ENCODE measurements around the gene DBN1. TPM values are rescaled to one million over a fixed set of nuclear protein-coding genes. Genes with fewer than 3 reads are reported as not detected.
A peak's percentile ranks its signal among the peaks of the same experiment; 100 is the strongest.

The DBN1 gene
- total RNA-seq, 1 donor from 2014 or later: 371 TPM

- no peak for FAIRE-seq
- no peak overlapping the region for H3K4me2 ChIP-seq (ENCODE audit: low read length)
- H3K4me1 Mint-ChIP-seq (ENCODE audit: low read depth, unreplicated experiment): peaks cover 57% of the 10 kb centered on the region
These were observed 2.4 kb upstream of the DBN1 start for GRCh38 chr5:177475563-177476427.

GRCh38 chr5:177474846-177475562 lies 1.6 kb upstream of the DBN1 start:
- peak overlapping the region; percentile 92 for H3K27ac Mint-ChIP-seq (ENCODE audit: unreplicated experiment)
- H3K4me3 Mint-ChIP-seq (ENCODE audit: unreplicated experiment): peak overlapping the region; percentile 84
- H2AFZ ChIP-seq (ENCODE audit: low read depth, low read length): no peak overlapping the region
- peaks cover 30% of the 10 kb centered on the region for H3K79me2 ChIP-seq (ENCODE audit: insufficient read depth, low read length)
- no peaks in the 10 kb centered on the region for H3K27me3 ChIP-seq (ENCODE audit: insufficient read depth, low read length)
- no peaks in the 10 kb centered on the region for H3K9me3 Mint-ChIP-seq (ENCODE audit: unreplicated experiment)
- no peak for DNase-seq (ENCODE audit: low read depth)
- peaks cover 14% of the 10 kb centered on the region for H3K36me3 Mint-ChIP-seq (ENCODE audit: low read depth, unreplicated experiment)
- H3K27me3 Mint-ChIP-seq (ENCODE audit: low read depth, unreplicated experiment): no peaks in the 10 kb centered on the region
- FAIRE-seq: no peak
- peaks cover 58% of the 10 kb centered on the region for H3K4me1 Mint-ChIP-seq (ENCODE audit: low read depth, unreplicated experiment)
- peak overlapping the region; percentile 36 for H3K9ac ChIP-seq (ENCODE audit: low read length)
- TF ChIP-seq EZH2 (IDR thresholded peaks at IDR 0.05; ENCODE audit: insufficient read depth, low read length): no peak
- no peak for TF ChIP-seq CTCF (IDR thresholded peaks at IDR 0.05; ENCODE audit: insufficient read depth, low read depth, low read length)
- H3K4me3 ChIP-seq (ENCODE audit: insufficient read depth, low read depth, low read length): no peak overlapping the region
- peak overlapping the region; percentile 74 for H3K4me2 ChIP-seq (ENCODE audit: low read length)
- H3K4me1 ChIP-seq (ENCODE audit: insufficient read depth, low read length): peaks cover 47% of the 10 kb centered on the region
- H3K9me3 ChIP-seq (ENCODE audit: insufficient read depth, low read depth, low read length): no peaks in the 10 kb centered on the region
- H3K27ac ChIP-seq (ENCODE audit: low read depth, low read length): no peak overlapping the region
- peaks cover 49% of the 10 kb centered on the region for H4K20me1 ChIP-seq (ENCODE audit: insufficient read depth, low read length)
- H3K36me3 ChIP-seq (ENCODE audit: insufficient read depth, low read length): peaks cover 5% of the 10 kb centered on the region

More at GRCh38 chr5:177475563-177476427, 2.4 kb upstream of the DBN1 start:
- no peak overlapping the region for H3K4me3 ChIP-seq (ENCODE audit: insufficient read depth, low read depth, low read length)
- no peak overlapping the region for H2AFZ ChIP-seq (ENCODE audit: low read depth, low read length)
- peaks cover under 1% of the 10 kb centered on the region for H3K36me3 ChIP-seq (ENCODE audit: insufficient read depth, low read length)
- peaks cover 47% of the 10 kb centered on the region for H4K20me1 ChIP-seq (ENCODE audit: insufficient read depth, low read length)
- peaks cover 43% of the 10 kb centered on the region for H3K4me1 ChIP-seq (ENCODE audit: insufficient read depth, low read length)
- no peaks in the 10 kb centered on the region for H3K9me3 ChIP-seq (ENCODE audit: insufficient read depth, low read depth, low read length)
- no peak overlapping the region for H3K27ac ChIP-seq (ENCODE audit: low read depth, low read length)
- Mint-ChIP-seq H3K27ac (ENCODE audit: unreplicated experiment) (peak overlapping the region; percentile 92), H3K27me3 (ENCODE audit: low read depth, unreplicated experiment) (no peaks in the 10 kb centered on the region), H3K4me3 (ENCODE audit: unreplicated experiment) (peak overlapping the region; percentile 9), H3K9me3 (ENCODE audit: unreplicated experiment) (no peaks in the 10 kb centered on the region), H3K36me3 (ENCODE audit: low read depth, unreplicated experiment) (peaks cover 9% of the 10 kb centered on the region)
- no peak overlapping the region for H3K9ac ChIP-seq (ENCODE audit: low read length)
- peak; percentile 34 for DNase-seq (ENCODE audit: low read depth)
- H3K79me2 ChIP-seq (ENCODE audit: insufficient read depth, low read length): peaks cover 22% of the 10 kb centered on the region
- H3K27me3 ChIP-seq (ENCODE audit: insufficient read depth, low read length): no peaks in the 10 kb centered on the region
- TF ChIP-seq EZH2 (IDR thresholded peaks at IDR 0.05; ENCODE audit: insufficient read depth, low read length) (no peak), CTCF (IDR thresholded peaks at IDR 0.05; ENCODE audit: insufficient read depth, low read depth, low read length) (no peak)

Measured in astrocyte (in vitro differentiated cells and primary cell).